PC-9 (cell line): ENCODE results near the gene BTRC. TPM values are rescaled to one million over a fixed set of nuclear protein-coding genes. Genes with fewer than 3 reads are reported as not detected.

Experiments used
- BruUV-seq: library from RNA; stranded (reverse); fragments of 400-500 nt; replicated peaks from 2 replicates; lab custom pipeline; 2021; lab: Mats Ljungman, UMichigan
- CTCF ChIA-PET: fragments of 300-600 bp; sonication (Branson Sonifier 250); formaldehyde crosslinking; loops from one replicate; lab custom pipeline; 2022; ENCODE audit warnings: antibody characterized with exemption; lab: Charles Lee
- POLR2A ChIA-PET: fragments of 300-600 bp; sonication (Branson Sonifier 250); formaldehyde crosslinking; loops from one replicate; lab custom pipeline; 2022; ENCODE audit warnings: antibody characterized with exemption; ENCODE audit not compliant: unreplicated experiment; lab: Charles Lee
- DNase-seq, 2 experiments: peaks; one replicate each; pipeline versions ENCODE4 v3.0.0 to v3.0.0-alpha.2; 2015 to 2022; ENCODE audit warnings: mixed read lengths in 1 of 2
- H2AFZ ChIP-seq: fragments of 200-600 bp; sonication (generic); 2 replicates; pipeline ENCODE4 v1.8.1; 2017; ENCODE audit warnings: antibody characterized with exemption
- H3F3A ChIP-seq: fragments of 200-600 bp; sonication (generic); 2 replicates; pipeline ENCODE4 v1.8.1; 2017; ENCODE audit warnings: antibody characterized with exemption, mild to moderate bottlenecking, low read depth; ENCODE audit not compliant: insufficient read depth
- H3K27ac ChIP-seq: fragments of 200-600 bp; sonication (generic); 2 replicates; pipeline ENCODE4 v1.6.1; 2016; ENCODE audit warnings: mixed run types
- H3K27me3 ChIP-seq: fragments of 200-600 bp; sonication (generic); 2 replicates; pipeline ENCODE4 v1.6.1; 2016; ENCODE audit warnings: low read depth, mixed run types; ENCODE audit not compliant: insufficient read depth
- H3K36me3 ChIP-seq: fragments of 200-600 bp; sonication (generic); 2 replicates; pipeline ENCODE4 v1.6.1; 2016; ENCODE audit warnings: low read depth, mixed run types
- H3K4me1 ChIP-seq: fragments of 200-600 bp; sonication (generic); replicated peaks from 2 replicates; pipeline ENCODE4 v1.6.1; 2016; ENCODE audit warnings: mixed run types; ENCODE audit not compliant: insufficient read depth
- H3K4me2 ChIP-seq: fragments of 200-600 bp; sonication (generic); 2 replicates; pipeline ENCODE4 v1.6.1; 2017; ENCODE audit warnings: mixed run types
- H3K4me3 ChIP-seq: fragments of 200-600 bp; sonication (generic); 2 replicates; pipeline ENCODE4 v1.6.1; 2016; ENCODE audit warnings: mixed run types
- H3K79me2 ChIP-seq: fragments of 200-600 bp; sonication (generic); 2 replicates; pipeline ENCODE4 v1.6.1; 2017; ENCODE audit warnings: low read depth, mixed run types
- H3K9me2 ChIP-seq: fragments of 200-600 bp; sonication (generic); 2 replicates; pipeline ENCODE4 v1.8.1; 2017; ENCODE audit warnings: mild to moderate bottlenecking; ENCODE audit not compliant: insufficient read depth
- H3K9me3 ChIP-seq: fragments of 200-600 bp; sonication (generic); 2 replicates; pipeline ENCODE4 v1.8.1; 2016; ENCODE audit warnings: low read depth; ENCODE audit not compliant: insufficient read depth
- H4K20me1 ChIP-seq: fragments of 200-600 bp; sonication (generic); 2 replicates; pipeline ENCODE4 v1.8.1; 2017; ENCODE audit not compliant: insufficient read depth
- CTCF ChIP-seq: fragments of 200-600 bp; sonication (generic); conservative IDR thresholded peaks from 2 replicates; pipeline ENCODE4 v1.6.1; 2017; ENCODE audit warnings: mixed run types, antibody characterized with exemption, mild to moderate bottlenecking, moderate library complexity
- EZH2 ChIP-seq: fragments of 200-600 bp; sonication (generic); IDR thresholded peaks from 2 replicates; pipeline ENCODE4 v1.8.0; 2017; ENCODE audit warnings: antibody characterized with exemption, low read depth
- intact Hi-C: fragments of 100-400 bp; cut with micrococcal nuclease; formaldehyde crosslinking; loops from one replicate; pipeline ENCODE4 v1.10.0; 2022; ENCODE audit not compliant: unreplicated experiment
- microRNA-seq: library from miRNA; unstranded; fragments of <30 nt; microRNA quantifications from one replicate; pipeline ENCODE4 v1.2.0, GENCODE V29; 2021; ENCODE audit warnings: borderline number of aligned reads, borderline replicate concordance
- total RNA-seq: library from RNA; stranded (reverse); gene quantifications from 2 replicates; pipeline ENCODE4 v1.2.3, GENCODE V29; 2021

The BTRC gene
- total RNA-seq, 1 experiment from 2014 or later: 15.6 TPM

DNA sequence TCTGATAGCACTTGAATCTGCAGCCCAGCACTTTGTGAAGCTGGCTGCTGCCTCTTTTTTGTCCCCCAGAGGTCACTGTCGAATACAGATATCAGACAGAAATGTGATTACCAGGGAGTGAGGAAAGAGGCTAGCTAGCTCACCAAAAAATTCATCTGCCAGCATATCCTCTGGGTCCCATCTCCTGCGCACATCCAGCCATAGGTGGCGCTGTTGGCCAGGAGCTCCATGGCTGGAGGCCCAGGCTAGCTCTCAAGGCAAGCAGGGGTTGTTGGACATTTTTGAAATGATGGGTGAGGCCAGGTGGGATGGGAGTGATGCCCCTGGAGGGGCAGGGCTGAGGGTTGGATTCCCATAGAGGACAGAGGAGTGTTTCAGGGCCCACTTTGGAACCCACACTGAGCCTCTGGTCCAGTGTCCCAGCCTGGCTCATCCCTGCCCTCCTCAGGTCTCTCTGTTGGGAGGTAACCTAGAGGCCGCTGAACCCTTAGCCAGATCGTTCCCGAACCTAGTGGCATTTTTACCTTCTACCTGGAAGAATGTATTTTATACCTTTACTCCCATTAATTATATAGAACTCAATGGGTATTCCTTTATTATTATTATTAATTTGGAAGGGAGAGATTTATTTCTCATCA is 248.9 kb downstream of the BTRC start:
- ChIA-PET POLR2A (no interaction called here), CTCF (interaction anchor here (0.5 to 1.7 kb wide), 9 partner anchors 15 to 435 kb away, joined by 3 to 19 read pairs (median 3); partner anchors contain the start of genes DPCD and POLL)
- Histone ChIP-seq H3K9me2 (no peaks in the 10 kb centered on the region), H3K4me3 (no peak overlapping the region), H3F3A (no peaks in the 10 kb centered on the region), H3K4me2 (no peak overlapping the region), H3K27ac (no peak overlapping the region), H3K79me2 (no peaks in the 10 kb centered on the region), H3K27me3 (no peaks in the 10 kb centered on the region), H2AFZ (no peak overlapping the region), H3K36me3 (no peaks in the 10 kb centered on the region), H4K20me1 (no peaks in the 10 kb centered on the region), H3K4me1 (no peaks in the 10 kb centered on the region), H3K9me3 (no peaks in the 10 kb centered on the region)
- intact Hi-C loops: loop anchor here (1.0 to 2.0 kb wide), 2 partner anchors 178 to 470 kb away; no protein-coding TSS in a partner anchor
- TF ChIP-seq EZH2: no peak
- TF ChIP-seq CTCF: peak; percentile 82
- BruUV-seq: no TSS peak
- DNase-seq: peak; percentile 58 to 69

Small RNAs within 50 kb of the gene (microRNA-seq; reads per million reads assigned to microRNA genes)
- gene MIR3158-1: not detected
- not detected for gene MIR3158-2

Other genes with a start within 250 kb of the BTRC start
- not detected in 2 replicates for gene TLX1, start 222.9 kb upstream of the BTRC start, total RNA-seq
- gene LBX1, start 124.7 kb upstream of the BTRC start, total RNA-seq: not detected in 2 replicates
- gene POLL, start 234.1 kb downstream of the BTRC start, total RNA-seq: 30.3 and 31.5 TPM in 2 replicates
- gene DPCD, start 234.2 kb downstream of the BTRC start, total RNA-seq: 20.3 and 21.5 TPM in 2 replicates